ENCODE data around the gene TRIM68.

- TF ChIP-seq CTCF (IDR thresholded peaks at IDR 0.05) (no peak), POLR2A (IDR thresholded peaks at IDR 0.05) (no peak)
Observed at GRCh38 chr11:4644233-4644632, 36.2 kb upstream of the TRIM68 start.

Data from right lobe of liver (tissue), 4 donors.